SK-N-MC (cell line): ENCODE data around the gene ENG.

Source experiments
- EZH2 ChIP-seq: fragments of 200-600 bp; sonication (generic); IDR thresholded peaks from one replicate; pipeline ENCODE4 v1.6.1; 2017; ENCODE audit warnings: antibody characterized with exemption
- POLR2AphosphoS5 ChIP-seq: IDR thresholded peaks from 2 replicates; pipeline ENCODE4 v1.6.1; 2012; ENCODE audit warnings: mild to moderate bottlenecking, low read depth, low read length, borderline replicate concordance

GRCh38 chr9:127858041-127858512, 3.6 kb upstream of the ENG start:
- no peak for TF ChIP-seq EZH2
- no peak for TF ChIP-seq POLR2AphosphoS5
